ENCODE results near the gene ACBD4. TPM values are rescaled to one million over a fixed set of nuclear protein-coding genes. Genes with fewer than 3 reads are reported as not detected.

The ACBD4 gene
- polyA plus RNA-seq, 1 of the 3 experiments (the other 2 are of a cell fraction) = 15.8 TPM

DNA sequence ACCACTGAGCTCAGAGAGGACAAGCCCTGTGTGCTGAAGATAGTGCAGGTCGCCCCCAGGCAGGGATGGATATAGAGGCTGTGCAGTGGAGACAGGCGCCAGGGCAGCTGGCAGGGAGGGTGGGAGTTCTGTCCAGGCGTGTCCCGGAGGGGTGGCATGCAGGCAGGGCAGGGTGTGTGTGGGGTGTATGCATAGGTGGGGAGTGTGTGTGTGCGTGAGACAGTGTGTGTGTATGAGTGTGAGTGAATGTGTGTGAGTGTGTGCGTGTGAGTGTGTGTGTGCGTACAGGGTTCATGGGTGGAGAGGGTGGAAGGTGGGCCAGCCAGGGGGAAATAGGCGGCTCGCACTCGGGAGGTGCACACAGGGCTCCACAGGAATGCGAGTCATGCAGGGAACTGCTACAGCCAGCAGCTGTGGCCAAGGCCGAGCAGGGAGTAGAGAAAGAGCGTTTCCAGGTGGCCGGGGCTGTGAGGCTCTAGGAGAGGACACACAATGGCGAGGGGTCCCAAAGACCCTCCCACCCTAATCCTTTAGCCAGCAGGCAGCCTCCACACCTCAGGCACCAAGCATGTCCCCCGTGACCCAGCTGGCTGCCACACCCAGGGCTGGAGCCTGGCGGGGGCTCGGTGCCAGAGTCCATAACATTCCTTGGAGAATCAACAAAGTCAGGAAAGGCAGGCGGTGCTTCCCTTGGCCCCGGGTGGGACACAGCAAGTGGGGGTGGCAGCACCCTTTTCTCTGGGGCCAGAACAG lies 7.8 kb upstream of the ACBD4 start:
- CTCF ChIA-PET = interaction anchor here (0.7 to 10.8 kb wide), 5 partner anchors 10 to 105 kb away, joined by 3 to 194 read pairs (median 6); no protein-coding TSS in a partner anchor

More for the DNA sequence above, 7.8 kb upstream of the ACBD4 start:
- Histone ChIP-seq H4K20me1 (ENCODE audit: insufficient read depth) (no peaks in the 10 kb centered on the region), H3K4me3 (ENCODE audit: low read depth in 2 of 2, low read length in 1 of 2) (no peak overlapping the region), H3F3A (replicated peaks; ENCODE audit: insufficient read depth) (peaks cover 22% of the 10 kb centered on the region), H3K9me2 (no peaks in the 10 kb centered on the region), H3K27ac (ENCODE audit: low read depth in 2 of 2, low read length in 1 of 2) (peak overlapping the region; percentile 7 to 65), H3K36me3 (replicated peaks in 1 of 2; ENCODE audit: control insufficient read depth in 1 of 2, insufficient read depth in 2 of 2, low read length in 1 of 2) (peaks cover 0 to 7% of the 10 kb centered on the region in 2 experiments), H3K9ac (peak overlapping the region; percentile 19; the same call in 1 of the 2 replicates), H2AFZ (ENCODE audit: low read depth) (no peak overlapping the region), H3K9me3 (no peaks in the 10 kb centered on the region), H3K27me3 (ENCODE audit: insufficient read depth) (no peaks in the 10 kb centered on the region), H3K4me1 (ENCODE audit: control insufficient read depth in 1 of 2, insufficient read depth in 2 of 2, low read depth in 1 of 2, low read length in 1 of 2) (peaks cover 37 to 41% of the 10 kb centered on the region in 2 experiments; a peak in 3 of 4 replicates), H3K4me2 (peak overlapping the region; percentile 70), H3K79me2 (ENCODE audit: insufficient read depth) (peaks cover 92% of the 10 kb centered on the region)
- DNase-seq = no peak
- 35% methylated on average over 17 of the region's 20 CpGs for WGBS (ENCODE audit: low lambda C conversion rate)
- TF ChIP-seq MEF2A (IDR thresholded peaks at IDR 0.05; ENCODE audit: borderline replicate concordance, low read depth) (no peak), PBX3 (IDR thresholded peaks at IDR 0.05) (no peak), REST (IDR thresholded peaks at IDR 0.05; ENCODE audit: low read depth, low read length) (no peak), GABPA (IDR thresholded peaks at IDR 0.05; ENCODE audit: low read depth) (no peak), NFIC (IDR thresholded peaks at IDR 0.05; ENCODE audit: borderline replicate concordance) (peak; percentile 3; the same call in 1 of the 2 replicates), RFX5 (IDR thresholded peaks at IDR 0.05; ENCODE audit: low read length) (no peak), RAD21 (IDR thresholded peaks at IDR 0.05; ENCODE audit: low read length) (no peak), TEAD4 (IDR thresholded peaks at IDR 0.05; ENCODE audit: borderline replicate concordance, insufficient read depth) (no peak), FOSL2 (IDR thresholded peaks at IDR 0.05; ENCODE audit: borderline replicate concordance, low read depth) (no peak), USF2 (IDR thresholded peaks at IDR 0.05; ENCODE audit: borderline replicate concordance, low read depth, low read length) (no peak), YY1 (IDR thresholded peaks at IDR 0.05; ENCODE audit: low read depth) (no peak), IRF3 (IDR thresholded peaks at IDR 0.05; ENCODE audit: low read depth, low read length) (no peak), RCOR1 (IDR thresholded peaks at IDR 0.05; ENCODE audit: low read length) (no peak), FOXJ3 (CRISPR knock-in tag; IDR thresholded peaks at IDR 0.05) (no peak), EP300 (IDR thresholded peaks at IDR 0.05; ENCODE audit: borderline replicate concordance in 1 of 2, low read depth in 1 of 2, low read length in 1 of 2) (no peak), SMC3 (IDR thresholded peaks at IDR 0.05; ENCODE audit: low read depth, low read length) (no peak), CHD2 (IDR thresholded peaks at IDR 0.05; ENCODE audit: low read length, partially characterized antibody) (no peak), MXI1 (IDR thresholded peaks at IDR 0.05; ENCODE audit: low read depth, low read length) (no peak), NRF1 (IDR thresholded peaks at IDR 0.05; ENCODE audit: low read depth, low read length) (no peak), SIN3A (IDR thresholded peaks at IDR 0.05; ENCODE audit: borderline replicate concordance, low read depth, low read length) (no peak), ELF1 (IDR thresholded peaks at IDR 0.05) (no peak), TCF12 (IDR thresholded peaks at IDR 0.05) (peak; percentile 46), RXRA (IDR thresholded peaks at IDR 0.05; ENCODE audit: borderline replicate concordance, low read depth) (no peak), GATA2 (CRISPR knock-in tag; IDR thresholded peaks at IDR 0.05) (peak; percentile 24; the same call in 1 of the 2 replicates), FOXM1 (IDR thresholded peaks at IDR 0.05; ENCODE audit: low read depth) (no peak)
- TF ChIP-seq, protein P1, sequence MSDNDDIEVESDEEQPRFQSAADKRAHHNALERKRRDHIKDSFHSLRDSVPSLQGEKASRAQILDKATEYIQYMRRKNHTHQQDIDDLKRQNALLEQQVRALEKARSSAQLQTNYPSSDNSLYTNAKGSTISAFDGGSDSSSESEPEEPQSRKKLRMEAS (IDR thresholded peaks at IDR 0.05; ENCODE audit: low read depth) = peak; percentile 27; the same call in 1 of the 2 replicates
- POLR2A ChIA-PET = interaction anchor here (1.0 to 1.7 kb wide), 2 partner anchors 11 to 21 kb away, joined by 4 to 5 read pairs; partner anchors contain the start of gene HEXIM1

Data from SK-N-SH (cell line).